GM12864 (cell line): ENCODE data around the gene MGAT4C.

ENCODE experiments used
- DNase-seq: peaks from one replicate; pipeline ENCODE4 v3.0.0-alpha.2; 2011; ENCODE audit warnings: low read depth
- H3K4me3 ChIP-seq: 2 replicates; pipeline ENCODE4 v1.5.1; 2011; ENCODE audit warnings: mild to moderate bottlenecking, low read depth, low read length, control low read depth
- CTCF ChIP-seq: IDR thresholded peaks from 2 replicates; pipeline ENCODE4 v1.5.1; 2011; ENCODE audit warnings: low read depth, mild to moderate bottlenecking, moderate library complexity, low read length, control low read depth, inconsistent platforms; ENCODE audit errors: missing control alignments

MGAT4C gene

GRCh38 chr12:86230516-86231146 is 25.6 kb downstream of the MGAT4C start:
- no peak for TF ChIP-seq CTCF
- no peak overlapping the region for H3K4me3 ChIP-seq
- DNase-seq, result no peak

DNA sequence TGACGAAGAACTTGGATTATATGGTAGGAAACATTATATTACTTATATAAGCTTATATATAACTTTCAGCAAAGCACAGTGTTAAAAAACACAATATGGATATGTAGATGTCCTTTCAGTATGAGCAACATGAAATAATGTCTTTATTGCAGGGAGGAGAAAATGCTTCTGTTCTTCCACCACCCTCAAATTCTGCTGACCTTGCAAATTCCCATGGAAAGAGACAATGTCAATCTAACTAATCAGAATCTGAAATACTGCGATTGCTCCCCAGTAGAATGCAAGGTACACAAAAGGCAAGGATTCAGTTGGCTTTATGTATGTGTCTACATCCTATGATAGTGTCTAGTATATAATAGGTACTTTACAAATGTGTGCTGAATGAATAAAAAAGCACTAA is 26.4 kb downstream of the MGAT4C start:
- no peak for TF ChIP-seq CTCF
- no peak overlapping the region for H3K4me3 ChIP-seq
- DNase-seq, result no peak

GRCh38 chr12:86228656-86229055 is 27.5 kb downstream of the MGAT4C start:
- TF ChIP-seq CTCF, result no peak
- no peak for DNase-seq
- H3K4me3 ChIP-seq, result no peak overlapping the region

DNA sequence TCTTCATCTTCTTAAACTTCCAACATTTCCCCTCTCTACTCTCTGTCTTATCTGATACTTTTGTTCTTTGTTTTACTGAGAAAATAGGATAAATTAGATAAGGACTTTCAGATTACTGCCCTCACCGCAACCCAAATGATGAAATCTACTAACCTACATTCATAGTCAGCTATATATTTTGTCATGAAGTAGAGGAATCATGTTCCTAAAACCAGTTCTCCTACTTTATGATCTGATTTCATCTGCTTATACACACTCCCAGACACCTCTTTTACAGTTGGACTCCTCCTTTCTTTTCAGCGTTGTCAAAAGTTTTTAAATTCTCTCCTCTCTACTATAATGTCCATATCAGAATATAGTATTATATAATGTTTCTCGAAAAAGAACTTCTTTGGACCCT is 29.7 kb downstream of the MGAT4C start:
- no peak overlapping the region for H3K4me3 ChIP-seq
- TF ChIP-seq CTCF, result no peak
- DNase-seq, result no peak

GRCh38 chr12:86216591-86216990 is 39.6 kb downstream of the MGAT4C start:
- DNase-seq, result no peak
- H3K4me3 ChIP-seq, result no peak overlapping the region
- TF ChIP-seq CTCF, result no peak

- no peak overlapping the region for H3K4me3 ChIP-seq
- DNase-seq, result no peak
- TF ChIP-seq CTCF, result no peak
Observed at GRCh38 chr12:86213012-86213411, 43.2 kb downstream of the MGAT4C start.

- H3K4me3 ChIP-seq, result no peak overlapping the region
- no peak for TF ChIP-seq CTCF
- DNase-seq, result no peak
Observed at GRCh38 chr12:86198696-86199444, 57.3 kb downstream of the MGAT4C start.
